HG02642 (cell line): ENCODE data around the gene RNU1-3.
"Not testable (repeated sequence)": the region's sequence is repeated elsewhere in the genome, so short reads cannot be mapped to it uniquely, and the experiment has no call there.

Experiments used
- ATAC-seq: cut with Tn5 transposase; IDR thresholded peaks from one replicate; pipeline ENCODE4 v1.9.1; 2021; ENCODE audit warnings: mild to moderate bottlenecking; ENCODE audit not compliant: unreplicated experiment, poor library complexity

The RNU1-3 gene

GRCh38 chr1:16658234-16658633 lies 8.5 kb downstream of the RNU1-3 start:
- ATAC-seq, result not testable (repeated sequence)

- not testable (repeated sequence) for ATAC-seq
These were observed 9.6 kb downstream of the RNU1-3 start for GRCh38 chr1:16656981-16657683.

- ATAC-seq, result not testable (repeated sequence)
These were observed 10.2 kb downstream of the RNU1-3 start for GRCh38 chr1:16656574-16656973.

- not testable (repeated sequence) for ATAC-seq
These were observed 15.2 kb downstream of the RNU1-3 start for GRCh38 chr1:16651560-16651959.

GRCh38 chr1:16649960-16650359 lies 16.8 kb downstream of the RNU1-3 start:
- ATAC-seq, result not testable (repeated sequence)

- ATAC-seq, result not testable (repeated sequence)
These were observed 17.4 kb downstream of the RNU1-3 start for GRCh38 chr1:16649390-16649789.

- not testable (repeated sequence) for ATAC-seq
These were observed 18.0 kb downstream of the RNU1-3 start for GRCh38 chr1:16648756-16649155.

- ATAC-seq, result not testable (repeated sequence)
These were observed 18.5 kb downstream of the RNU1-3 start for GRCh38 chr1:16648250-16648649.

- not testable (repeated sequence) for ATAC-seq
These were observed 19.3 kb downstream of the RNU1-3 start for GRCh38 chr1:16647179-16648176.

GRCh38 chr1:16646716-16647115 lies 20.0 kb downstream of the RNU1-3 start:
- ATAC-seq, result not testable (repeated sequence)

GRCh38 chr1:16646061-16646664 lies 20.6 kb downstream of the RNU1-3 start:
- ATAC-seq, result not testable (repeated sequence)

GRCh38 chr1:16645271-16646060 lies 21.3 kb downstream of the RNU1-3 start:
- not testable (repeated sequence) for ATAC-seq

GRCh38 chr1:16644482-16645270 lies 22.1 kb downstream of the RNU1-3 start:
- peak; percentile 81 for ATAC-seq

GRCh38 chr1:16644193-16644481 lies 22.6 kb downstream of the RNU1-3 start:
- no peak for ATAC-seq

GRCh38 chr1:16643476-16644192 lies 23.1 kb downstream of the RNU1-3 start:
- peak; percentile 1 for ATAC-seq

GRCh38 chr1:16643001-16643411 lies 23.7 kb downstream of the RNU1-3 start:
- not testable (repeated sequence) for ATAC-seq

- ATAC-seq, result not testable (repeated sequence)
These were observed 24.5 kb downstream of the RNU1-3 start for GRCh38 chr1:16642025-16642966.
